Common myeloid progenitor, CD34-positive (primary cell): Measurements from ENCODE around the gene SPDYE4.

Source experiments
- CTCF ChIA-PET: fragments of 350-600 bp; sonication (Branson Sonifier 250); formaldehyde crosslinking; loops from one replicate; lab custom pipeline; 2021; ENCODE audit warnings: antibody characterized with exemption; lab: Charles Lee
- POLR2A ChIA-PET: fragments of 350-600 bp; sonication (Branson Sonifier 250); formaldehyde crosslinking; loops from one replicate; lab custom pipeline; 2021; ENCODE audit warnings: antibody characterized with exemption; lab: Charles Lee
- DNase-seq, 3 donors: peaks; one replicate each; pipeline versions ENCODE4 v3.0.0 to v3.0.0-alpha.2; 2013
- H3K27ac ChIP-seq, 2 experiments: 1 replicate in 1 of 2; 2 replicates in 1 of 2; pipeline ENCODE4 v1.7.0; 2013; ENCODE audit warnings: inconsistent platforms in 2 of 2, low read length in 2 of 2, mild to moderate bottlenecking in 2 of 2, low read depth in 1 of 2, moderate library complexity in 1 of 2; ENCODE audit not compliant: severe bottlenecking in 2 of 2, insufficient read depth in 1 of 2, poor library complexity in 1 of 2
- H3K27me3 ChIP-seq, 5 experiments: replicated peaks in 2 of 5; 1 replicate in 3 of 5; 2 replicates in 2 of 5; pipeline versions ENCODE4 v1.6.1 to v1.7.0; 2013; ENCODE audit warnings: low read length in 4 of 5, mild to moderate bottlenecking in 2 of 5, moderate library complexity in 2 of 5, inconsistent platforms in 1 of 5; ENCODE audit not compliant: insufficient read depth in 5 of 5, control insufficient read depth in 4 of 5
- H3K36me3 ChIP-seq, 4 experiments: 1 replicate in 2 of 4; 2 replicates in 2 of 4; pipeline versions ENCODE4 v1.6.1 to v1.7.0; 2013; ENCODE audit warnings: low read length in 3 of 4, control low read depth in 1 of 4, mild to moderate bottlenecking in 1 of 4; ENCODE audit not compliant: control insufficient read depth in 4 of 4, insufficient read depth in 4 of 4
- H3K4me1 ChIP-seq, 4 experiments: 1 replicate in 3 of 4; 2 replicates in 1 of 4; pipeline versions ENCODE4 v1.6.1 to v1.7.1; 2013; ENCODE audit warnings: low read length in 3 of 4, mild to moderate bottlenecking in 3 of 4, control low read depth in 1 of 4, inconsistent platforms in 1 of 4, moderate library complexity in 1 of 4; ENCODE audit not compliant: control insufficient read depth in 4 of 4, insufficient read depth in 4 of 4; ENCODE audit errors: control extremely low read depth in 1 of 4
- H3K4me3 ChIP-seq, 7 experiments: 1 replicate in 4 of 7; 2 replicates in 3 of 7; pipeline versions ENCODE4 v1.5.1 to v1.7.0; 2013; ENCODE audit warnings: mild to moderate bottlenecking in 7 of 7, low read length in 6 of 7, moderate library complexity in 6 of 7, inconsistent platforms in 2 of 7, low read depth in 2 of 7, control low read depth in 1 of 7; ENCODE audit not compliant: insufficient read depth in 4 of 7, control insufficient read depth in 1 of 7; ENCODE audit errors: extremely low read depth in 1 of 7
- H3K9me3 ChIP-seq, 5 experiments: 1 replicate in 4 of 5; 2 replicates in 1 of 5; pipeline versions ENCODE4 v1.6.1 to v1.7.1; 2013; ENCODE audit warnings: low read length in 4 of 5, mild to moderate bottlenecking in 2 of 5, inconsistent platforms in 1 of 5, low read depth in 1 of 5, moderate library complexity in 1 of 5; ENCODE audit not compliant: control insufficient read depth in 4 of 5, insufficient read depth in 2 of 5; ENCODE audit errors: control extremely low read depth in 1 of 5
- WGBS: methylation state at CpG from one replicate; pipeline ENCODE4 v1.1.5; 2013; ENCODE audit not compliant: insufficient coverage; 5-methylcytosine and 5-hydroxymethylcytosine counted together

SPDYE4 gene

GRCh38 chr17:8718001-8718563 lies 40.3 kb downstream of the SPDYE4 start:
- no peaks in the 10 kb centered on the region for H3K36me3 ChIP-seq
- ChIA-PET POLR2A (no interaction called here), CTCF (interaction anchor here (1.2 kb wide), 1 partner anchor 9 kb away, joined by 4 read pairs; no protein-coding TSS in a partner anchor)
- H3K9me3 ChIP-seq: no peaks in the 10 kb centered on the region
- DNase-seq: no peak
- H3K27me3 ChIP-seq: no peaks in the 10 kb centered on the region
- WGBS: 97% methylated on average over 30 of the region's 37 CpGs
- H3K4me3 ChIP-seq: no peak overlapping the region
- H3K4me1 ChIP-seq: no peaks in the 10 kb centered on the region
- H3K27ac ChIP-seq: no peak overlapping the region

- POLR2A ChIA-PET: interaction anchor here (0.7 kb wide), 1 partner anchor 403 kb away, joined by 4 read pairs; no protein-coding TSS in a partner anchor
- peaks cover 2 to 18% (median 6%) of the 10 kb centered on the region in 4 experiments for H3K4me1 ChIP-seq
- CTCF ChIA-PET: interaction anchor here (1.7 kb wide), 1 partner anchor 28 kb away, joined by 4 read pairs; no protein-coding TSS in a partner anchor
- no peak overlapping the region for H3K4me3 ChIP-seq
- DNase-seq: no peak
- H3K36me3 ChIP-seq: no peaks in the 10 kb centered on the region
- WGBS: 96% methylated on average over 3 of the region's 5 CpGs
- no peaks in the 10 kb centered on the region for H3K27me3 ChIP-seq
- no peaks in the 10 kb centered on the region for H3K9me3 ChIP-seq
- no peak overlapping the region for H3K27ac ChIP-seq
These were observed 44.5 kb downstream of the SPDYE4 start for GRCh38 chr17:8713878-8714277.

GRCh38 chr17:8713315-8713714 lies 45.0 kb downstream of the SPDYE4 start:
- no peaks in the 10 kb centered on the region for H3K36me3 ChIP-seq
- no peaks in the 10 kb centered on the region for H3K27me3 ChIP-seq
- DNase-seq: no peak
- H3K27ac ChIP-seq: no peak overlapping the region
- ChIA-PET CTCF (interaction anchor here (1.7 kb wide), 1 partner anchor 28 kb away, joined by 4 read pairs; no protein-coding TSS in a partner anchor), POLR2A (no interaction called here)
- no peaks in the 10 kb centered on the region for H3K9me3 ChIP-seq
- no peak overlapping the region for H3K4me3 ChIP-seq
- WGBS: no CpG with 5 or more reads among the region's 3 CpGs
- peaks cover 3 to 21% (median 10%) of the 10 kb centered on the region in 4 experiments for H3K4me1 ChIP-seq

GRCh38 chr17:8712698-8713097 lies 45.6 kb downstream of the SPDYE4 start:
- H3K9me3 ChIP-seq: no peaks in the 10 kb centered on the region
- peaks cover 3 to 27% (median 16%) of the 10 kb centered on the region in 4 experiments for H3K4me1 ChIP-seq
- POLR2A ChIA-PET: no interaction called here
- CTCF ChIA-PET: interaction anchor here (1.7 kb wide), 1 partner anchor 29 kb away, joined by 4 read pairs; no protein-coding TSS in a partner anchor
- no peak overlapping the region for H3K27ac ChIP-seq
- no peak overlapping the region for H3K4me3 ChIP-seq
- H3K36me3 ChIP-seq: no peaks in the 10 kb centered on the region
- H3K27me3 ChIP-seq: no peaks in the 10 kb centered on the region
- no peak for DNase-seq

GRCh38 chr17:8711291-8711690 lies 47.1 kb downstream of the SPDYE4 start:
- peaks cover 6 to 42% (median 23%) of the 10 kb centered on the region in 4 experiments for H3K4me1 ChIP-seq
- ChIA-PET CTCF (no interaction called here), POLR2A (no interaction called here)
- no peaks in the 10 kb centered on the region for H3K36me3 ChIP-seq
- DNase-seq: no peak
- no peak overlapping the region for H3K4me3 ChIP-seq
- no peak overlapping the region for H3K27ac ChIP-seq
- no peaks in the 10 kb centered on the region for H3K27me3 ChIP-seq
- WGBS: 100% methylated on average over 3 of the region's 5 CpGs
- no peaks in the 10 kb centered on the region for H3K9me3 ChIP-seq

GRCh38 chr17:8710813-8711212 lies 47.5 kb downstream of the SPDYE4 start:
- ChIA-PET POLR2A (no interaction called here), CTCF (interaction anchor here (0.9 kb wide), 1 partner anchor 31 kb away, joined by 3 read pairs; no protein-coding TSS in a partner anchor)
- Histone ChIP-seq H3K4me1 (peaks cover 6 to 45% (median 23%) of the 10 kb centered on the region in 4 experiments), H3K27me3 (no peaks in the 10 kb centered on the region), H3K9me3 (no peaks in the 10 kb centered on the region), H3K4me3 (no peak overlapping the region), H3K27ac (no peak overlapping the region), H3K36me3 (no peaks in the 10 kb centered on the region)
- WGBS: 90% methylated on average over 5 of the region's 5 CpGs
- DNase-seq: peak in 1 of 3 donors; percentile 41

- H3K36me3 ChIP-seq: no peaks in the 10 kb centered on the region
- ChIA-PET CTCF (interaction anchor here (0.8 to 3.4 kb wide), 7 partner anchors 9 to 78 kb away, joined by 4 to 12 read pairs (median 4); partner anchors contain the start of gene MYH10), POLR2A (interaction anchor here (0.5 to 0.6 kb wide), 2 partner anchors 30 to 103 kb away, joined by 4 to 5 read pairs; no protein-coding TSS in a partner anchor)
- DNase-seq: peak; percentile 94 to 99 (median 98)
- peak overlapping the region; percentile 82 to 85 for H3K27ac ChIP-seq
- peak overlapping the region in 1 of 7 experiments; percentile 27 for H3K4me3 ChIP-seq
- H3K9me3 ChIP-seq: no peaks in the 10 kb centered on the region
- no peaks in the 10 kb centered on the region for H3K27me3 ChIP-seq
- 0% methylated on average over 1 of the region's 1 CpG for WGBS
- H3K4me1 ChIP-seq: peaks cover 6 to 45% (median 23%) of the 10 kb centered on the region in 4 experiments
These were observed 49.3 kb downstream of the SPDYE4 start for GRCh38 chr17:8709006-8709405.
